Ramos (cell line): Measurements from ENCODE around the gene JAKMIP2.

ENCODE experiments used
- in situ Hi-C: fragments of 300-500 bp; cut with MboI; formaldehyde crosslinking; loops from one replicate; pipeline ENCODE4 v1.14.3; 2022; ENCODE audit warnings: low sequenced_read_pairs; ENCODE audit not compliant: unreplicated experiment

Gene JAKMIP2

DNA sequence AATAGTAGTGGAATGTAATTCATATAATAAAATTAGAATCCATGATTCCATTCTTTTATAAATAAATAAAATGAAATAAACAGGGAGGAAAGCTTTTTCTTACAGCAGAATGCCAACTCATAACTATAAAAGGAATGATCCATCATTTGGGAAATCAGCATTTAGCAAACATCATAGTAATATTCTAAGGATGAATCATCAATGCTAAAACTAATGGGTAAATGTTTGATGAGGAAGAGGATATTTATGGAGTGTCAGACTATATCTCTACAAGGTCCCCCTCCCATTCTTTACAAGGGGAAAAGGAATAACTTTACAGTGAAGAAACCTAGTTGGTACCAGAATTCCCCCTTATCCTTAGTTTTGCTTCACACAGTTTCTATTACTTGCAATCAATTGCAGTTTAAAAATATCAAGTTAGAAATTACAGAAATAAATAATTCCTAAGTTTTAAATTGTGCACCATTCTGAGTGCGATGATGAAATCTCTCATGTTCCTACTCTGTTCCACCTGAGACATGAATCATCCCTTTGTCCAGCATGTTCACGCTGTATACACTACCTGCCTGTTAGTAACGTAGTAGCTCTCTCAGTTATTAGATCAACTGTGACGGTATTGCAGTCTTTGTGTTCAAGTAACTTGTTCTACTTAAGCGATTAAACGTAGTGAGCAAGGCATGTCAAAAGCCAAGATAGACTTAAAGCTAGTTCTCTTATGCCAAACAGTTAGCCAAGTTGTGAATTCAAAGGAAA lies 14.2 kb upstream of the JAKMIP2 start:
- in situ Hi-C loops: no loop called here

DNA sequence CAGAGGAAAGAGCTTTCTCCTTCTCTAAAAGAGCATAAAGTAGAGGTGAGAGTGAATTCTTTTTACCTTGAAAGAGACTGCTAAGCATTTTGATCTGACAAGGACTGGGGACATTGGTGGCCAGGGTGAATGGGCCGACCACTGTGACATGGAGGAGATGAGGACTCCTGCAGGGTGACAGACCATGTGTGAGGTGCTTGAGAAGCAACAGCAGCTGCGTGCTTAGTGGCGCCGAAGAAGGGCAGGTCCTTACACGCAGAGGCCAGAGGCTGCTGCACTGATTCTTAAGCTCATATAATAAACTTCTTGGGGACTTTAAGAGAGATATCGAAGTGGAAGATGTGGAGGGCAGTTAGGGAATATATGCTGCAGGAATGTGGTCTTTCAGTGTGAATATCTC lies 8.7 kb upstream of the JAKMIP2 start:
- in situ Hi-C loops: no loop called here

DNA sequence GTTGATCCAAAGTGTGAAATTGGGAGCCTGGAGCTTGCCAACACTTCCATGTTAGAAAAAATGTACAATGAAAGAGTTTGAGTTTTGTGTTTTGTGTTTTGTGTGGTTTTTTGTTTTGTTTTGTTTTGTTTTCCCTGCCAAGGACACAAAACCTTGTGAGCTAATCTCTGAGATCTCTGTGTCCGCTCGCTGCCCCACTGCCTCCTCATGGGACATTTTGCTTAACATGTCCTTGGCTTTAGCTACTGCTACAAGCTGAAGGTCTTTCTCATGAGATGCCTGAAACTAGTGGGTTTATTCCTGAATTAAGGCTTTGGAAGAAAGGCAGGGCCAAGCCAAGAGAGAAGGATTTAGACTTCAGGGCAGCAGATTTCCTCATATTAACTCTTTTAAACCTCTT lies 7.3 kb upstream of the JAKMIP2 start:
- in situ Hi-C loops: no loop called here

DNA sequence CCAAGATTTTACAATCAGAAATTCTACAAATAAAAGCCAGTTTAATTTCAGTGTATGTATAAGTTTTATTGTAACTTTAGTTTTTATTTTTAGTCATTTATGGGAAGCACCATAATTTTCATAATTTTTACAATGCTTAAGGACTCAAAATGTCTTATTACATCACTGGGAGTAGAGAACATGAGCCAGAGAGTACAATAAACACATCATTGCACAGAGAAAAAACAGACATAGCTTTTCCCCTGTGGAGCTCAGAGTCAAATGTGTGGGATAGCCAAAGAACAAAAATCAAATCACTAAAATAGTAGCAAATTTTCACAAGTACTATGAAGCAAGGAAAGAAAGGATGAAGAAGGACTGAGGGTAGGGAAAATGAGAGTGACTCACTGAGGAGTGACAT lies 5.5 kb upstream of the JAKMIP2 start:
- in situ Hi-C loops: no loop called here

DNA sequence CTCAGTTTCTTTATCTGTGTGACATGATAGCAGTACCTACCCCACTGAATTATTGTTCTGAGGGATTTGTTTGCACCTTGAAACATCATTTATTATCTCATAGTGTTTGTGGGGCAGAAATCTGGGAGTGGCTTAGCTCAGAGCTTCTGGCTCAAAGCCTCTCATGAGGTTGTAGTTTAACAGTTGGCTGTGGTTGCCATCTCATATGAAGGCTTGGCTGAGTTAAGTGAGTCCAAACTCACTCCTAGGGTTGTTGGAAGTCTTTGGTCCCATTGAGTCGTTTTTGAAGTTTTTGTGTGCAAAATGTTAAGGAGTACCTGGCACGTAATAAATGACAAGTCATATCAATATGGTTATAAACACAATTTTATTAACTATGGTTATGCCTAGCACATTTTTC lies 3.6 kb upstream of the JAKMIP2 start:
- in situ Hi-C loops: no loop called here

DNA sequence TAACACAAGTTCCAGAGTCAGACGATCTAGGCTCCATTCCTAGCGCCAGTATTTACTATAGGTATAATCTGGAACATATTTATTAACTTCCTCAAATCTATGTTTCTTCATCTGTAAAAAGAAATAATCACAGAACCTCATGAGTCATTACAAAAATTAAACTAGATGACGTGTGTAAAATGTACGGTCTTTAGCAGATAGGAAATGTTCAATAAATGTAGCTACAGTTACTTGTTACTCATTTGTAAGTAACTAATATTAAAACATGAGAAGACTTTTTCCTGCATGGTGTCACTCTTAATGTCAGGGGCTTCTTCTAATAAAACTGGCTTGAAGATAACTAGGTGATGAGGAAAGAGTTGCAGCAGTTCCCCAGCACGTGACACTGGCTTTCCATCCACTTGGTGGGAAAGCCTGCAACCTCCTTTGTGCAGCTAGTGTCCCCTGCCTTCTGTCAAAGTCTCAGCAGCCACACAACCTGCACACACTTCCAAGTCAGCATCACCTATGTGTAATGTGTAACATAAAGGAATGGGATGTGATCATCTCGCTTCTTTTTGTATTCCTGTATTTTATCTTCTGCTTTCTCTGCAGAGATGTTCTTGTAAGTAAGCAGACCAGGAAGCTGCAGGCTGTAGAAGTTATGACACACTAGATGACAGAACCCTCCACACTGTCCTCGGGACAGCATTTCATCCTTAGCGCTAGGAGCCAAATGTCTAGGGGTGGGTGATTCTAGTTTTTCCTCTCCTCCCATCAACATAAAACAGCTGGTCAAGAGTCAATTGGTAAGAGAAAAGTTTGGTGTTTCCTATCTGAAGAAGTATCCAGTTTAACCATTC lies 1.8 kb upstream of the JAKMIP2 start:
- in situ Hi-C loops: no loop called here

DNA sequence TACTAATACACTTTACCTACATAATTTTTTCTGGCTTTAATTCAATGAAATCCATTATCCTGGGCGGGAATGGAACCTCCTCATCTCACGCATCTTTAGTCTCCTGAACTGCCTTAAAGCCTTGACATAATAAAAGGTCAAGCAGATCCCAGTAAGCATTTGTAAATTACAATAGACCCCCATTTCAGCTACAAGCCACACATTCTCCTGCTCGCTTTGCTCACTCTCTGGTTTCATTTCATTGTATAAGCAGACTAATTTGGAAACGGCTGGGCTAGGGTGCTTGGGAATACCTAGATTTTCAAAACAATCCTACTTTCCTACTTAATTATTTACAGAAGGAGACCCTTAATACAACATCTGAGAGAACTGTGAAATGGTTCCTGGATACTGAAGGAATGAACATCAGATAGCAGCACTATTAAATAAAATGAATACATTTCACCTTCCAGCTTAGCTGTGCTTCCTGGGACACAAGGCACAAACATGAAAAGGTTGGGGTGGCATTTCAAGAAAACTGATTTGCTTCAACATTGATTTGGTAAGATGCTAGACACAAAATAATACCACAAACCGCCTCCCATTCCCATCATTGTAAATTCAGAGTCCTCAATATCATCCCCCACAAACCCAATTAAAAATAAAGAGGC lies 1.5 kb downstream of the JAKMIP2 start:
- in situ Hi-C loops: no loop called here

DNA sequence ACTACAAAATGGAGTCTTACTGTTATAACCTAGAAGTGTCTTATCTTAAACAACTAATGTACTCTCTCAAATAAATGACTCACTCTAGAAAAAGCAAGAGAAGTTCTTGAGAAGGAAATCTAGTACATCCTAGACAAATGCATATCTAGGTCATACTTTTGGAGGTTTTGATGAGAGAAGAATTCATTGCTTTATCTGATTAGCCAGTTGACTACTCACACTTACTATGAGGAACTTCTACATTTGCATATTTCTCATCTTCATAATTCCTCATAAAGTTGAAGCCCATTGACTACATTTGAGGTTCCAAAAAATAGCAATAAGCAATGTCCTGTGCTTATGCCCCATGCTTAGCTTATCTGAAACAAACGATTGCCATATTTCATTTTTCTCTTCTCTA lies 2.8 kb downstream of the JAKMIP2 start:
- in situ Hi-C loops: no loop called here

DNA sequence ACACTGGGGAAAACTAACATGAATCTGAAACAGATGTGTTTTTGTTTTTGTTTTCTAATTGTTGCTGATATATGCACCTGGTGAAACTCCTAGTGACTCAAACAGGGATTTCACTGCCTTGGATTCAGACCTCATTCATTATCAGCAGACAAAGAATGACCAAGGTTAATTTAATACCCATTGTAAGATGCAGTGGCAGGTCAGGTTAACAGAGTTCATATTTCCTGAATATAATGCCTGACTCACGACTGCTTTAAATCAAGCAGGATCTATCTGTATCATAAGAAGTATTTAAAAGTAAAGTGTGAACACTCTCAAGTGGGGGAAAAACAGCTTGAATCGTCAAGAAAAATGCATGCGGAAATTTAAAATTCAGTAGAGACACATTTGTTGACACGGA lies 5.5 kb downstream of the JAKMIP2 start:
- in situ Hi-C loops: no loop called here

DNA sequence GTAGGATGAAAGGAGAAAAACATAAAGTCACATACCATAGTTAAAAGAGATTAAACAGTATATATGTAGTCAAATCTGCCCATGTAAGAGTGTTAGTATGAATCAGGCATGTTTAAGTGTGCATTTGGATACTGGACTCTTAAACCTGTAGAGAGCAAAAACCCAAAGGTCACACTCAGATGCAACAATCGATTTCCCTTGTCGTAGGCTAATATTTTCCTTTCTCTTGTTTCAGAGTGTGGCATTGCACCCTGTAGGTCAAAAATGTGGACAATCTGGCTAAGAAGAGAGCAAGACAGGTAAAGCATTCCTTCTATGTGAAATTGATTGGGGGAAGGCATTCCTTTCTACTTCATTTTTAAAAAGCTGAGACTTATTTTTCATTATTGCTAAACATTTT lies 8.9 kb downstream of the JAKMIP2 start:
- in situ Hi-C loops: no loop called here

DNA sequence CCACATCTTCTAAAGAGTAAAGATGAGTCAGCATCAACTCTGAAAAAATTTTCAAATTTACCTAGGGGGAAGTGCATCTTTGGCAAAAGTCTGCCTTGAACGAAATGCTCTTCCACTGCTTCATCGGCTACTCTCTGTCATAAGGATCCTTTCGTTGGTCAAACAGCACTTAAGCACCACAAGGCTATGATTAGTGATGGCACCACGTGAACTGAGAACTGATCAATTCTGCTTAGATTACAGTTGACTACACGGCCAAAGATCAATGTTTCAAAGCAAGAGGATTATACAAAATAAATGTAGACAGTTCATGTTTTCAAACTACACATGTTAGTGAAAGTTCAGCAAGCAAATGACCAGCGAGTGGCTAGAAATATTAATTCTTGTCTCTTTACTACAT lies 9.4 kb downstream of the JAKMIP2 start:
- in situ Hi-C loops: no loop called here

DNA sequence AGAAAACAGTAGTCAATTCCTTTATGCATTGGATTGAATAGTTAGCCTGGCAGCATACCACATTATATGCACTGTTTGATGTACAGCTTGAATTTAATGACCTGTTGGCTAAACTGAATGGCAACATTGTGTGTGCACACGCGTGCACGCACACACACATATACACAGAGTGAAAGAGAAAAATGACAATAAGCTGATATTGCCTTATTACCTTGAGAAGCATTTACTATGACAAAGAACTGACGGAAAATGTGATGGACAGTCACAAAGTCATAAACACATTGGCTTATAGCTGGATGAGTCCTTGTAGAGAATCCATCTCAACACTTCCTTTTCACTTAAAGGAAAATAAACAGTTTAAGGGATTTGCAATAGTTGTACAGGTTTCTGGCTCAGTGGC lies 15.5 kb downstream of the JAKMIP2 start:
- in situ Hi-C loops: no loop called here

DNA sequence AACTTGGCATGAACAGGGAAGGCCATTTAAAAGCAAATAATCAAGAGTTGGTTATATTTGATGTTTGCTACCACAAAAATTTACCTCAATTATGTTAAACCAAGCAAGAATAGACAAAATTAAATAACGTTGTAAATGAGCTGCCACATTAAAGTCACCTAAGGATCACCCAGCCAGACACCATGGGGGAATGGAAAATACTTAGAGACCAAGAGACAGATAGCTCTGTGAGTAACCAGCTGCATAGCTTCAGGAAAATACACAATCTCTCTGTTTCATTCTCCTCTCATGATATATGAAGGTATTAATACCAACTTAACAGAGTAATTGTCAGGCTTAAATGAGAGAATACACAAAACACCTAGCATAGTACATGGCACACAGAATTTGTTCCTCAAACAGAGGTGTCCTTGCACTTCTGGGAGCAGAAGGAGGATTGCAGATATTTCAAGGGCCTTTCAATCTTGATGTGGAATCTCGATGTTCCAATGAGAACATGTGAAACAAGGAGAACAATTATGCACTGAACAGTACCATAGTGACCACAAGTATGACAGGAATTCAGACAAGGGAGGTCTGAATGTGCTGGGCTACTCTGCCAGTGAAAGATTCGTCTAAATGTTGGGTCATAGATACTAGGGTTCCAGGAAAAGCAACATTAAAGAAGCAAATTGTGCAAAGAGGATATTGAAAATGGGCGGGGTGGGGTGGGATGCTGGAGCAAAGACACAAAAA lies 18.6 kb downstream of the JAKMIP2 start:
- in situ Hi-C loops: no loop called here

DNA sequence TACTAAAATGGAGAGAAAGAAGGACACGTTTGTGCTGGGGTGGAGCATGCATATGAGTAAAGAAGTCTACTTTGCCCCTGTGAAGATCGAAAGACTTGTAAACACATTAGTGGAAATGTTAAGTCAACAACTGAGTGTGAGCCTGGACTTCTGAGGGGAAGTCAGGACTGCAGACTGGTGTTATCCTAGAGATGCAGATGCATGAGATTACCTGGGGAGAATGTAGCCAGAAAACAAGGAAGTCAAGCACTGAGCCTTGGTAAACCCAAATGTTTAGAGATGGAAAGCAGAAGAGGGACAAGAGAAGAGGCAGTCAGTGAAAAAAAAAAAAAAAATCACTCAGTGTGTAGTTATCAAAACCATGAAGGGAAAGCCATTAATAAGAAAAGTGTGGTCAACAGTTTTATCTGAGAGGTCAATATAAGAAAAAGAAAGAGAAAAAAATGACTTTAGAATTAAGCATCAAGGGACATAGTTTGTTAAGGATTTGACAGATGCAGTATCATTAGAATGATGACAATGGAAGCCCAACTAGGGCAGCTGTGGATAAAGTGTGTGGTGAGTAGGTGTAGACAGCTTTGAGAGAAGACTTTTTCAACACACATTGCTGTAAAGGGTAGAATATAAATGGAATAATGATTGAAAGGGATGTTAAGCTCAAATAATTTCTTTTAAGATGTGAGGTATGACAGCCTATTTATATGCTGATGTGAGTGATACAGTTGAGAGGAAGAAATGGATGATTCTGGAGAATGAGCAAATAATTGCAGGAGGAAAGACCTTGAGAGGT lies 22.2 kb downstream of the JAKMIP2 start:
- in situ Hi-C loops: no loop called here

DNA sequence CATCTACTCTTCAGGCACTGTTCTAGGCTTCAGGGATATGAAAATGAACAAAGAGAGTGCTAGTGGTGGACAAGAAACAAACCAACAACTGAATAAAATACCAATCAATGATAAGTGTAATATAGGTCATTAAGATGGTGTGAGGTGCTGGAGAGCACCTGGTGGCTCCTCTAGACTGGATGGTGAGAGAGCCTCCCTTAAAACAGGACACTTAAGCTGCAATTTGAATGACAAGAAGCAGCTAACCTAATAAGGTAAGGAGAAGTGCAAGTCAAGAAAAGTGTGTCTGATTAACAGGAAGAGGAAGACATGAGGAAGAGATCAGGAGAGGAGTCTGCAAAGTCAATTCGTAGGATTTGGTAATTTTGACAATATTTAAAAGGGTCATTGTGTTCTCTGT lies 23.1 kb downstream of the JAKMIP2 start:
- in situ Hi-C loops: no loop called here

DNA sequence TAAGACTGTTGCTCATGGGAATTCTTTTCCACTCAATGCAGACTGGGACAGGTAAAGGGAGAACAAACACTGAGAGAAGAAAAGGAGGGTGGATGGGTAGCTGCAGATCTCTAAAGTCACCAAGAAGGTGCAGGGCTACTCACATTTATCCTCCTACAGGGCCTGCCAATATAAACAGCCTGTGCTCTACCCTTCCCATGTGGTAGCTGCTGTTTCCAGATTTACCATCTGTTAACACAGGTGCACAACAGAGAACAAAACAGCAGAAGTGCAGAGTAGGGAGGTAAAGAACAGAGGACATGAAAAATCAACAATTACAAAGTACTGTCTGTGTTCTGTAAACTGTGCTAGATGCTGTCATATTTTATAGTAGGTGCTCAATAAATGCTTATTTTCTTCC lies 26.0 kb downstream of the JAKMIP2 start:
- in situ Hi-C loops: no loop called here

DNA sequence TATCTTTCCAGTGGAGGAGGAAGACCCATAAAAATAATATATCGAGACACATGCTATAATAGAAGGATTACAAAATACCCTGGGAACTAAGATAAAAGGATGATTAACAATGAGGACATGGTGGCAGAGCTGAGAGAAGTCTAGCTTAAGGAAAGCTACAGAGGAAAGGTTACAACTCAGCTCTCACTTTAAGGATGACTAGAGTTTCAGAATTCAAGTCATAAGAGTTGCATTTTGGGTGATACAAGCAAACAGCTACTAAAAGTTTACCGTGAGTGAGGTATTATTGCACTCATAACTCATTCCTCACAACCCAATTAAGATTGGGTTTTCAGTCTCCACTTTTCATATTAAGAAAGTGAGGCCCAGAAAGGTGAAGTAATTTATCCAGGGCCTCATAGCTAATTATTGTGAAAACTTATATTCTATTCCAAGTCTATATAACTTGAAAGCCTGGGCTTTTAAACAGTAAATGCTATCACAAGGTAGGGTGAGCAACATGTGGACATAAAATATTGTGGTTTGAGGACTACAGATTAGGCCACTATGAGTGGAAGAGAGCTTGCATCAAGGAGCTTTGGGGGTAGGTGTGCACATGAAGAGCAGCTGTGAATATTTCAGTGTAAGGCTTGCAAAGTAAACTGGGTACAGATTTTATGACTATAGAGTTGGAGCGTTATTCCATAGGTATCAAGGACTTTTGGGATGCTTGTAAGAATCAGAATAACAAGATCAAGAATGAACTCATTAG lies 28.0 kb downstream of the JAKMIP2 start:
- in situ Hi-C loops: no loop called here

DNA sequence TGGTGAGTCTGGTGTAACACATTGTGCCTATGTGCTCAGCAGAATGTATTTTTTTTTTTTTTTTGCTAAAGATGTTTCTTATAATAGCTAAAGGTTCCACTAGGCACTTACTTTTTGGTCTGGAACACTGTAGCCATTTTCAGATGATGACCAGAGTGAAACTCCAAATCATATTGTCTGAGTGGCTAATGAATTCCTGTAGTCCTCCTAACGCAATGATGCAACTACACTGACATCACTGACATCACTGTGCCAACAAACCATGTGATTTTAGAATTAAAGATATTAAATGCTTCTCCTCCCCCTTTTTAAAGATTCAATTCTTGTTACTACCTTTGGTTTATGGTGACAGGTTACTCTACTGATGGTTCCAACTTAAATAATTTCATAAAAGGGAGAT lies 28.8 kb downstream of the JAKMIP2 start:
- in situ Hi-C loops: no loop called here

DNA sequence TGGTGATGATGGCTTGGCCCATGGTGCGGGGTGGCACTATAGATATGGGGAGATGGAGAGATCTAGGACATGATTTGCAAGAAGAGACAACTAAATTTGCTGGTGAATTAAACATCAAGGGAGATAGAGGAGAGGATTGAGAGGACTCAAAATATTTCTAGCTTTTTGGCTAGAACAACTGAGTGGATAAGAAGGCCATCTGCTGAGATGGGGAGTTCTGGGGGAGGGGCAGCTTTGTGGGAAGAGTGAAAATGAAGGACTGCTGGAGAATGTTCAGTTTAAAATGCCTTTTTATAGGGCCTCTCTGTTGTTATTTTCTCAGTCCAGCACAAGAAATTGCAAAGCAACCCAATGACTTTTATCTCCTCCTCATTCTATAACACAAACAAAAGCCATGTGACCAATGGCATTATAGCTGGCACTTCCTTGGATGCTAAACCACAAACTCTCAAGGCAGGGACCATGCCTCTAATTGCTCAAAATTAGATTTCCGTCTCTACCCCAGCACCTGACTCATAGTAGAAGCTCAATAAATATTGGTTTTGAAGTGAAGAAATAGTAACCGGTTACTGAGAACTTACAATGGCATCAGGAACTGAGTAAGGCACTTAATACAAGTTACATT lies 29.8 kb downstream of the JAKMIP2 start:
- in situ Hi-C loops: no loop called here
